Fibroblast of lung (primary cell): ENCODE data around the gene ZFAND2A.

Experiments used
- CTCF ChIP-seq, 2 donors: IDR thresholded peaks in 1 of 2; conservative IDR thresholded peaks in 1 of 2; 1 replicate in 1 of 2; 2 replicates in 1 of 2; pipeline ENCODE4 v1.5.1; 2011 to 2012; ENCODE audit warnings: low read length in 2 of 2, control low read depth in 1 of 2, inconsistent platforms in 1 of 2, low read depth in 1 of 2, mild to moderate bottlenecking in 1 of 2
- EZH2 ChIP-seq: IDR thresholded peaks from 2 replicates; pipeline ENCODE4 v1.5.1; 2012; ENCODE audit warnings: low read length, control low read depth, mild to moderate bottlenecking; ENCODE audit errors: missing control alignments

- TF ChIP-seq CTCF (conservative IDR thresholded peaks at IDR 0.05 in 1 of 2, IDR thresholded peaks at IDR 0.05 in 1 of 2; ENCODE audit: low read depth in 1 of 2, low read length in 2 of 2) (no peak), EZH2 (no peak)
These were observed 37.8 kb downstream of the ZFAND2A start for GRCh38 chr7:1121886-1122831.
